Panc1 (cell line): ENCODE measurements around the gene FLVCR2. TPM values are rescaled to one million over a fixed set of nuclear protein-coding genes. Genes with fewer than 3 reads are reported as not detected.

ENCODE experiments used
- ATAC-seq: fragments of 200-7000 bp; cut with Tn5 transposase; 2 replicates; pipeline ENCODE4 v1.9.1; 2020; ENCODE audit warnings: mild to moderate bottlenecking, moderate library complexity
- BruUV-seq: library from RNA; stranded (reverse); fragments of 400-500 nt; replicated peaks from 2 replicates; lab custom pipeline; 2021; lab: Mats Ljungman, UMichigan
- CTCF ChIA-PET: fragments of 300-600 bp; sonication (Branson Sonifier 250); formaldehyde crosslinking; loops from one replicate; lab custom pipeline; 2022; ENCODE audit warnings: antibody characterized with exemption; lab: Charles Lee
- POLR2A ChIA-PET: fragments of 300-600 bp; sonication (Branson Sonifier 250); formaldehyde crosslinking; loops from one replicate; lab custom pipeline; 2022; ENCODE audit warnings: antibody characterized with exemption; lab: Charles Lee
- DNase-seq: peaks from one replicate; pipeline ENCODE4 v3.0.0-alpha.2; 2010; ENCODE audit warnings: low read depth, low spot score
- H3K27ac ChIP-seq: 2 replicates; pipeline ENCODE4 v1.5.1; 2011; ENCODE audit warnings: mild to moderate bottlenecking, low read length, inconsistent platforms
- H3K27me3 ChIP-seq: fragments of 200-500 bp; sonication (Bioruptor generic); 2 replicates; pipeline ENCODE4 v1.6.0; 2014; ENCODE audit warnings: low read length, inconsistent platforms; ENCODE audit not compliant: control insufficient read depth, insufficient read depth
- H3K36me3 ChIP-seq: fragments of 200-500 bp; sonication (Bioruptor generic); 2 replicates; pipeline ENCODE4 v1.5.1; 2014; ENCODE audit warnings: inconsistent platforms, mild to moderate bottlenecking, low read length, moderate library complexity; ENCODE audit not compliant: control insufficient read depth, insufficient read depth
- H3K4me1 ChIP-seq: 2 replicates; pipeline ENCODE4 v1.5.1; 2011; ENCODE audit warnings: inconsistent platforms, mild to moderate bottlenecking, low read length, moderate library complexity; ENCODE audit not compliant: control insufficient read depth, insufficient read depth
- H3K4me3 ChIP-seq, 2 experiments: 2 replicates each; pipeline ENCODE4 v1.5.1; 2011 to 2012; ENCODE audit warnings: low read depth in 2 of 2, low read length in 2 of 2, mild to moderate bottlenecking in 2 of 2, inconsistent platforms in 1 of 2, moderate library complexity in 1 of 2
- H3K9me3 ChIP-seq: fragments of 200-500 bp; sonication (Bioruptor generic); 2 replicates; pipeline ENCODE4 v1.5.1; 2014; ENCODE audit warnings: low read depth, mild to moderate bottlenecking, inconsistent platforms, low read length, moderate library complexity; ENCODE audit not compliant: control insufficient read depth, insufficient read depth
- CTCF ChIP-seq: fragments of 450-650 bp; IDR thresholded peaks from 2 replicates; pipeline ENCODE4 v1.5.1; 2017; ENCODE audit warnings: mild to moderate bottlenecking
- POLR2AphosphoS5 ChIP-seq: IDR thresholded peaks from 2 replicates; pipeline ENCODE4 v1.6.1; 2012; ENCODE audit warnings: mild to moderate bottlenecking, low read depth, low read length, moderate library complexity
- REST ChIP-seq, 2 experiments: IDR thresholded peaks; 2 replicates each; pipeline ENCODE4 v1.6.1; 2011 to 2012; ENCODE audit warnings: low read depth in 2 of 2, control low read depth in 1 of 2, low read length in 1 of 2, mild to moderate bottlenecking in 1 of 2, moderate library complexity in 1 of 2; ENCODE audit not compliant: insufficient read depth in 1 of 2
- SIN3A ChIP-seq: IDR thresholded peaks from 2 replicates; pipeline ENCODE4 v1.6.1; 2012; ENCODE audit warnings: low read depth, mild to moderate bottlenecking, low read length, moderate library complexity, borderline replicate concordance; ENCODE audit not compliant: insufficient read depth
- TCF7L2 ChIP-seq: IDR thresholded peaks from 2 replicates; pipeline ENCODE4 v1.6.1; 2011; ENCODE audit warnings: mild to moderate bottlenecking, low read depth, low read length, inconsistent platforms
- in situ Hi-C: cut with HindIII; loops from 2 replicates; pipeline ENCODE4 v1.10.0; 2016; ENCODE audit warnings: low sequenced_read_pairs, low pct_unique_long_range_greater_than_20kb
- intact Hi-C: fragments of 100-400 bp; cut with micrococcal nuclease; formaldehyde crosslinking; loops from one replicate; pipeline ENCODE4 v1.10.0; 2022; ENCODE audit not compliant: unreplicated experiment
- total RNA-seq: library from RNA; stranded (reverse); gene quantifications from one replicate; pipeline ENCODE4 v1.2.1, GENCODE V29; 2021; ENCODE audit not compliant: unreplicated experiment

The FLVCR2 gene
- total RNA-seq, 1 experiment from 2014 or later, result 9.7 TPM

- peak; percentile 76 for DNase-seq
- Histone ChIP-seq H3K27ac (peak overlapping the region; percentile 42), H3K4me3 (peak overlapping the region; percentile 58 to 85), H3K36me3 (no peaks in the 10 kb centered on the region), H3K9me3 (no peaks in the 10 kb centered on the region), H3K4me1 (peaks cover 5% of the 10 kb centered on the region; the same call in 1 of the 2 replicates), H3K27me3 (no peaks in the 10 kb centered on the region)
- ChIA-PET POLR2A (interaction anchor here (0.9 kb wide), 1 partner anchor 73 kb away, joined by 3 read pairs; no protein-coding TSS in a partner anchor), CTCF (interaction anchor here (0.5 to 4.3 kb wide), 6 partner anchors 16 to 130 kb away, joined by 3 to 22 read pairs (median 6); no protein-coding TSS in a partner anchor)
- no TSS peak for BruUV-seq
- ATAC-seq, result peak; percentile 89
- TF ChIP-seq CTCF (peak; percentile 81), TCF7L2 (peak; percentile 43; the same call in 1 of the 2 replicates), SIN3A (no peak; the same call in 1 of the 2 replicates)
- in situ Hi-C loops (no loop called here), intact Hi-C loops (loop anchor here (2.0 kb wide), 1 partner anchor 77 kb away; no protein-coding TSS in a partner anchor)
Measured at GRCh38 chr14:75577729-75578101, 705 bp upstream of the FLVCR2 start.

DNA sequence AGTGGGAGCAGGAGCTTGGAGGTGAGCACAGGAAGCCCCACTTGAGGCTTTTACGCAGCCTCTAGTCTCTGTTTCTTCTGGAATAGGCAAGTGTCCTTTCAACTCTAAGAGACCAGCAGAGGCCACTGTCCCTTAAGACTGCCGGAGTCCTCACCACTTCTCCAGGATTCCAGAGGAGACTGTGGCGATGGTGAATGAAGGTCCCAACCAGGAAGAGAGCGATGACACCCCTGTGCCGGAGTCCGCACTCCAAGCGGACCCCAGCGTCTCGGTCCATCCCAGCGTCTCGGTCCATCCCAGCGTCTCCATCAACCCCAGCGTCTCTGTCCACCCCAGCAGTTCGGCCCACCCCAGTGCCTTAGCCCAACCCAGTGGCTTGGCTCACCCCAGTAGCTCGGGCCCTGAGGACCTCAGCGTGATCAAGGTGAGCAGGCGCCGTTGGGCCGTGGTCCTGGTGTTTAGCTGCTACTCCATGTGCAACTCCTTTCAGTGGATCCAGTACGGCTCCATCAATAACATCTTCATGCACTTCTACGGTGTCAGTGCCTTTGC lies 442 bp downstream of the FLVCR2 start:
- DNase-seq, result no peak
- no peaks in the 10 kb centered on the region for H3K36me3 ChIP-seq
- H3K27ac ChIP-seq, result peak overlapping the region; percentile 59
- H3K4me1 ChIP-seq, result peaks cover 5% of the 10 kb centered on the region; the same call in 1 of the 2 replicates
- in situ Hi-C loops (no loop called here), intact Hi-C loops (loop anchor here (2.0 kb wide), 1 partner anchor 76 kb away; no protein-coding TSS in a partner anchor)
- no peaks in the 10 kb centered on the region for H3K9me3 ChIP-seq
- ChIA-PET POLR2A (no interaction called here), CTCF (interaction anchor here (3.6 to 4.3 kb wide), 2 partner anchors 75 to 78 kb away, joined by 18 to 22 read pairs; no protein-coding TSS in a partner anchor)
- TF ChIP-seq TCF7L2 (no peak), POLR2AphosphoS5 (no peak), REST (IDR thresholded peaks at IDR 0.05; ENCODE audit: insufficient read depth in 1 of 2, low read depth in 2 of 2, low read length in 1 of 2) (no peak), CTCF (peak; percentile 35), SIN3A (0 out of 2 replicates have a peak, but pooled peaks have one; percentile 19)
- BruUV-seq, result no TSS peak
- H3K4me3 ChIP-seq, result peak overlapping the region; percentile 58 to 85
- no peaks in the 10 kb centered on the region for H3K27me3 ChIP-seq
- ATAC-seq, result peak; percentile 76
